Vagina (tissue), 2 donors: ENCODE measurements around the gene PLPP2. TPM values are rescaled to one million over a fixed set of nuclear protein-coding genes. Genes with fewer than 3 reads are reported as not detected.
"Not testable (repeated sequence)": the region's sequence is repeated elsewhere in the genome, so short reads cannot be mapped to it uniquely, and the experiment has no call there.

Experiments used
- DNase-seq, 2 donors: peaks; one replicate each; pipeline ENCODE4 v3.0.0-alpha.2; 2017; ENCODE audit errors: extremely low spot score in 2 of 2
- H3K27ac ChIP-seq: fragments of 200-600 bp; sonication (generic); one replicate; pipeline ENCODE4 v1.5.1; 2019
- H3K27me3 ChIP-seq: fragments of 200-600 bp; sonication (generic); one replicate; pipeline ENCODE4 v1.5.1; 2019
- H3K36me3 ChIP-seq, 2 donors: fragments of 200-600 bp; sonication (generic); one replicate each; pipeline ENCODE4 v1.5.1; 2017 to 2019
- H3K4me1 ChIP-seq: fragments of 200-600 bp; sonication (generic); one replicate; pipeline ENCODE4 v1.5.1; 2019
- H3K4me3 ChIP-seq, 2 donors: fragments of 200-600 bp; sonication (generic); 1 replicate in 1 of 2; 2 replicates in 1 of 2; pipeline ENCODE4 v1.5.1; 2016 to 2019
- H3K9me3 ChIP-seq: fragments of 200-600 bp; sonication (generic); one replicate; pipeline ENCODE4 v1.5.1; 2019
- CTCF ChIP-seq, 3 experiments: fragments of 450-650 bp in 2 of 3; fragments of 200-600 bp in 1 of 3; sonication (generic) in 1 of 3; IDR thresholded peaks; one replicate each; pipeline ENCODE4 v1.5.1; 2017 to 2019; ENCODE audit warnings: antibody characterized with exemption in 3 of 3, mild to moderate bottlenecking in 2 of 3, moderate library complexity in 2 of 3
- POLR2A ChIP-seq, 2 donors: fragments of 450-650 bp; IDR thresholded peaks; one replicate each; pipeline ENCODE4 v1.6.1; 2017; ENCODE audit warnings: antibody characterized with exemption in 2 of 2, mild to moderate bottlenecking in 2 of 2, moderate library complexity in 2 of 2
- POLR2AphosphoS5 ChIP-seq, 2 donors: sonication (generic); formaldehyde crosslinking; IDR thresholded peaks; one replicate each; pipeline ENCODE4 v1.9.0; 2017; ENCODE audit warnings: antibody characterized with exemption in 2 of 2, mild to moderate bottlenecking in 2 of 2, low read depth in 1 of 2; ENCODE audit not compliant: insufficient read depth in 1 of 2
- intact Hi-C: fragments of 100-400 bp; cut with DNase I; formaldehyde crosslinking; loops from one replicate; pipeline ENCODE4 v1.15.1; 2023
- total RNA-seq: library from RNA; depleted of rRNA; stranded (reverse); fragments of >200 nt; gene quantifications from one replicate; pipeline ENCODE4 v1.2.3, GENCODE V29; 2016

Gene PLPP2
- total RNA-seq, 1 donor from 2014 or later = 49.4 TPM

- intact Hi-C loops = no loop called here
- H3K27me3 ChIP-seq = no peaks in the 10 kb centered on the region
- no peaks in the 10 kb centered on the region for H3K9me3 ChIP-seq
- no peak for TF ChIP-seq POLR2AphosphoS5 (IDR thresholded peaks at IDR 0.05; ENCODE audit: insufficient read depth in 1 of 2, low read depth in 1 of 2)
- TF ChIP-seq CTCF (IDR thresholded peaks at IDR 0.05) = no peak
- TF ChIP-seq POLR2A (IDR thresholded peaks at IDR 0.05) = no peak
- H3K4me1 ChIP-seq = no peaks in the 10 kb centered on the region
- H3K27ac ChIP-seq = no peak overlapping the region
- no peak for DNase-seq
- H3K4me3 ChIP-seq = no peak overlapping the region
- H3K36me3 ChIP-seq = no peaks in the 10 kb centered on the region
These were observed 22.0 kb downstream of the PLPP2 start for GRCh38 chr19:269241-269640.

- no peak overlapping the region for H3K4me3 ChIP-seq
- H3K27me3 ChIP-seq = no peaks in the 10 kb centered on the region
- H3K4me1 ChIP-seq = no peaks in the 10 kb centered on the region
- TF ChIP-seq CTCF (IDR thresholded peaks at IDR 0.05) (no peak), POLR2AphosphoS5 (IDR thresholded peaks at IDR 0.05; ENCODE audit: insufficient read depth in 1 of 2, low read depth in 1 of 2) (no peak), POLR2A (IDR thresholded peaks at IDR 0.05) (no peak)
- intact Hi-C loops = no loop called here
- H3K9me3 ChIP-seq = no peaks in the 10 kb centered on the region
- DNase-seq = no peak
- no peaks in the 10 kb centered on the region for H3K36me3 ChIP-seq
- no peak overlapping the region for H3K27ac ChIP-seq
These were observed 29.1 kb downstream of the PLPP2 start for GRCh38 chr19:262125-262524.

- H3K36me3 ChIP-seq, DNase-seq, intact Hi-C loops, H3K4me1 ChIP-seq, H3K27me3 ChIP-seq, H3K27ac ChIP-seq, H3K9me3 ChIP-seq, H3K4me3 ChIP-seq: not testable (repeated sequence)
These were observed 34.4 kb downstream of the PLPP2 start for GRCh38 chr19:256804-257203.

- intact Hi-C loops, H3K27me3 ChIP-seq, H3K4me1 ChIP-seq, H3K9me3 ChIP-seq, H3K27ac ChIP-seq, H3K4me3 ChIP-seq, DNase-seq, H3K36me3 ChIP-seq: not testable (repeated sequence)
These were observed 38.6 kb downstream of the PLPP2 start for GRCh38 chr19:252421-253186.

GRCh38 chr19:246551-246950, 44.7 kb downstream of the PLPP2 start:
- Histone ChIP-seq H3K4me1 (no peaks in the 10 kb centered on the region), H3K4me3 (no peak overlapping the region), H3K27me3 (no peaks in the 10 kb centered on the region), H3K27ac (no peak overlapping the region), H3K36me3 (no peaks in the 10 kb centered on the region), H3K9me3 (no peaks in the 10 kb centered on the region)
- no peak for DNase-seq
- intact Hi-C loops = no loop called here
- TF ChIP-seq POLR2A (IDR thresholded peaks at IDR 0.05) = no peak
- no peak for TF ChIP-seq CTCF (IDR thresholded peaks at IDR 0.05)
- TF ChIP-seq POLR2AphosphoS5 (IDR thresholded peaks at IDR 0.05; ENCODE audit: insufficient read depth in 1 of 2, low read depth in 1 of 2) = no peak

- H3K4me3 ChIP-seq, DNase-seq, H3K9me3 ChIP-seq, H3K27me3 ChIP-seq, H3K4me1 ChIP-seq, H3K27ac ChIP-seq, H3K36me3 ChIP-seq, intact Hi-C loops: not testable (repeated sequence)
These were observed 45.3 kb downstream of the PLPP2 start for GRCh38 chr19:245900-246299.
